ENCODE results near the gene UBE2H.

Gene UBE2H

GRCh38 chr7:129950191-129950932 lies 2.4 kb downstream of the UBE2H start:
- no peak for DNase-seq (ENCODE audit: low read depth)

DNA sequence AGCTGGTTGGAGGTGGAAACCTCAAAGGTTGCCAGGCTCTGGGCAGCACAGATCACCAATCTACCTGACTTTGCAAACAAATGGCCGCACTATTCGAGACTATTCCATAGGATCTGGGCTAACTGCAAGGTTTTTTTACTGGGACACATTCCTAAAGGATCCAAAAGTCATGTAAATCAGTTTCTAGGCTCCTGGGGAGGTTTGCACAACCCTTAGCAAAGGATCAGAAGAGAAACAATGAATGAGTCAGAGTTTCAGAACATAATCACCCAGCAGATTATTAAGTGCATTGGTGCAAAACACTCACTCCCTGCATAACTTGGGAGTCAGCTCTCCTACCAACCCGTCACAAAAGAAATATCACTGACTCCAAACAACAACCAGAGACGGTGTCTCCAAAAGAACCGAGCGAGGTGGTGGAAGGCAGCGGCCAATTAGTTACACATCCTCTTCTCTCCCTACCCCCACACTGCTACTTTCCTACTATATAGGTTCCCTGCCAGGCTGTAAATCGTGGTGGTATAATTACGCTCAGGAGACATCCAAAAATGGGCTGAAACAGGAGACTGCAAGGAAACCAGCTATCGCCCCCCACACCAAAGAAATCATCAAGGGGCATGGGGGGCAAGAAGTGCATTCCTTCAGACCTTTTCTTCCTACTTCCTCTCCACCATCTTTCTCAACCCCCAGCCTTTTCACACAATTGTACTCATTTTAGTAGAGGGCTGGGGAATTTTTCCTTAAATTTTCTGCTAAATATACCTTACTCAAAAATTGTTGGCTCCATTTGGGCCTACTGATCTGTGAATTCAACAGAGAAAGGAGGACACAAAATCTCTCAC lies 3.2 kb downstream of the UBE2H start:
- no peak for DNase-seq (ENCODE audit: low read depth)

GRCh38 chr7:129948877-129949291 lies 3.9 kb downstream of the UBE2H start:
- peak; percentile 68 for DNase-seq (ENCODE audit: low read depth)

GRCh38 chr7:129948338-129948737 lies 4.4 kb downstream of the UBE2H start:
- DNase-seq (ENCODE audit: low read depth) = no peak

GRCh38 chr7:129947701-129948100 lies 5.1 kb downstream of the UBE2H start:
- DNase-seq (ENCODE audit: low read depth) = no peak

GRCh38 chr7:129947049-129947448 lies 5.7 kb downstream of the UBE2H start:
- no peak for DNase-seq (ENCODE audit: low read depth)

DNA sequence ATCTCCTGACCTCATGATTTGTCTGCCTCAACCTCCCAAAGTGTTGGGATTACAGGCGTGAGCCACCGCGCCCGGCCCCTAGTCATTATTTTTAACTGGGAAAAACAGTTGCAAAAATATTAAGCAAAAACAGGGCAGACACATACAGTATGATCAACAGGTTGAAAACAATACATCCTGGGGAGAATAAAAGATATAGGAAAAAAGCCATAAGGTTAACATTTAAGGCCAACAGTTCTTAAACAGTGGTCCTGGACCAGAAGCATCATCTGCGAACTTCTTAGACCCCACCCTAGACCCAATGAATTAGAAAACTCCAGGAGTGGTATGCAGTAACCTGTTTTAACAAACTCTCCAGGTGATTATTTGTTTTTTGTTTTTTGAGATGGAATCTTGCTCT lies 6.5 kb downstream of the UBE2H start:
- DNase-seq (ENCODE audit: low read depth) = no peak

- DNase-seq (ENCODE audit: low read depth) = no peak
These were observed 9.4 kb downstream of the UBE2H start for GRCh38 chr7:129943352-129943751.

GRCh38 chr7:129940329-129940728 lies 12.4 kb downstream of the UBE2H start:
- no peak for DNase-seq (ENCODE audit: low read depth)

- DNase-seq (ENCODE audit: low read depth) = no peak
These were observed 12.9 kb downstream of the UBE2H start for GRCh38 chr7:129939881-129940280.

DNA sequence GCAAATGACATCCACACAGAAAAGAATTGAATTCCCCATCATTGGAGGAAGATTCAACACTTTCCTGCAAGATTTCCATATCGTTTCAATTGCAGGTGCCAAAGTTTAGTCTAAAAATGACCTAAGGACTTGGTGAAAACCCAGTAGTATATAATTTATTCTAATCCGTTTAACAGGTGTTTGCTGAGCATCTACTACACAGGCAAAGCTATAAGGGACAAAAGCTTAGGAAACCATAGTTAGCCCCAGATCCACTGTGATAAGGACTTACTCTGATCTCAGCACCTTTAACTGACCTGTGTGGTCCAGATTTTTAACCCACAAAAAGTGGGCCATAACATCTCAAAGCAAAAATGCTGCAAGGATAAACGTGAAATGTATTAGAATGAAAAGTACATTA lies 19.1 kb downstream of the UBE2H start:
- DNase-seq (ENCODE audit: low read depth) = no peak

GRCh38 chr7:129926618-129927017 lies 26.1 kb downstream of the UBE2H start:
- DNase-seq (ENCODE audit: low read depth) = no peak

DNA sequence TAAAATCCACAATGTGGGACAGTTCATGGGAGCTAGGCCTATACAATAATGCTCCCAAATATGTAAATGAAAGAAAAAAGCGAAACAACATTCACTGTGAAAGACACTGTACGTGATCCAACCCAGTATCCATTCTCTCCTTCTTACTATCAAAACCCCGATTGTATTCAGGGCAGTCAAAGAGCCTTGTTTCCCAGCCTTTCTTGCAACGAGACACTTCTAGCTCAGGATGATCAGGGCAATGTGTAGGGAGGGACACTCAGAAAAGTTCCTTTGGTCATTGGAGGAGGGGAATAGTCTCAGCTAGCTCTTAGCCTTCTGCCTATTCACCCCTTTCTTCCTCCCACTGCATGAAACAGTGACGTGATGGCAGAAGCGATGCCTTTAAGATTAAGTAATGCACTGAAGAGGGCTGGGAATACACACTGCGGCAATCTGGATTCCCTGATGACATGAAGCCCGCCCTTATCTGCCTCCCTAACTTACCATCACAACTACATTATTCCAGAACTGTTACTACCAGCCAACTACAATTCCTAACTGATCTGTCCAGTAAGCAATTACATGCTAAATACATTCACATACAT lies 27.3 kb downstream of the UBE2H start:
- no peak for DNase-seq (ENCODE audit: low read depth)

DNA sequence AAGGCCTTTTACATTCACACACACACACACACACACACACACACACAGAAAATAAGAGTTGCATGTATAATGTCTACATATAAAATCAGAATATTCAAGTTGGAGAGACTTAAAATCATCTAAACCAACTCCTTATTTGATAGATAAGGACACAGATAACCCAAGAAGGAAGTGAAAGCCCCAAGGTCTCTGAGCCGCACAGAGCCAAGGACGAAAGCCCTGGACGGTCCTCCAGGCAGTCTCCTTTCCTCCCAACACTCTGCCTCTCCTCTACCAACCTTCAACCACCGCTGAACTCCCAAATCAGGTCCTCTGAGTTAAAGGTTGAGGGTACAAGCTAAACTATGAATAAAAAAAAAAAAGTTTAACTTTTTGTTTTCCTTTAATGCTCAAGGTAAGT lies 28.2 kb downstream of the UBE2H start:
- no peak for DNase-seq (ENCODE audit: low read depth)

- DNase-seq (ENCODE audit: low read depth) = no peak
These were observed 29.1 kb downstream of the UBE2H start for GRCh38 chr7:129923709-129924108.

- DNase-seq (ENCODE audit: low read depth) = no peak
These were observed 33.3 kb downstream of the UBE2H start for GRCh38 chr7:129919492-129919891.

- no peak for DNase-seq (ENCODE audit: low read depth)
These were observed 33.8 kb downstream of the UBE2H start for GRCh38 chr7:129918922-129919321.

- DNase-seq (ENCODE audit: low read depth) = no peak
These were observed 34.8 kb downstream of the UBE2H start for GRCh38 chr7:129917934-129918333.

- DNase-seq (ENCODE audit: low read depth) = no peak
These were observed 38.1 kb downstream of the UBE2H start for GRCh38 chr7:129914536-129915272.

GRCh38 chr7:129913428-129913827 lies 39.3 kb downstream of the UBE2H start:
- DNase-seq (ENCODE audit: low read depth) = no peak

- no peak for DNase-seq (ENCODE audit: low read depth)
These were observed 41.0 kb downstream of the UBE2H start for GRCh38 chr7:129911790-129912189.

GRCh38 chr7:129909669-129910068 lies 43.1 kb downstream of the UBE2H start:
- no peak for DNase-seq (ENCODE audit: low read depth)
